Brain microvascular endothelial cell (primary cell): ENCODE measurements around the gene ZNF451.

ENCODE experiments used
- DNase-seq: peaks from one replicate; pipeline ENCODE4 v3.0.0-alpha.2; 2020
- H3K27ac ChIP-seq: fragments of 250-450 bp; sonication (Bioruptor Pico); 2 replicates; pipeline ENCODE4 v1.5.1; 2020; ENCODE audit warnings: mild to moderate bottlenecking, moderate library complexity
- H3K27me3 ChIP-seq: fragments of 250-450 bp; sonication (Bioruptor Pico); replicated peaks from 2 replicates; pipeline ENCODE4 v1.5.1; 2020; ENCODE audit warnings: mild to moderate bottlenecking
- H3K36me3 ChIP-seq: fragments of 250-450 bp; sonication (Bioruptor Pico); replicated peaks from 2 replicates; pipeline ENCODE4 v1.5.1; 2020; ENCODE audit warnings: mild to moderate bottlenecking
- H3K4me3 ChIP-seq: 2 replicates; pipeline ENCODE4 v1.5.1; 2011; ENCODE audit warnings: low read depth, mild to moderate bottlenecking, control low read depth, low read length, moderate library complexity
- in situ Hi-C: cut with HindIII; loops from 2 replicates; pipeline ENCODE4 v1.10.0; 2017; ENCODE audit warnings: low sequenced_read_pairs, low pct_ligation_motif_present
- TF ChIP-seq, protein P1 (sequence below): IDR thresholded peaks from 2 replicates; pipeline ENCODE4 v1.5.1; 2011; ENCODE audit warnings: low read depth, mild to moderate bottlenecking, moderate library complexity, low read length, control low read depth, inconsistent platforms; ENCODE audit errors: missing control alignments

ZNF451 gene

DNA sequence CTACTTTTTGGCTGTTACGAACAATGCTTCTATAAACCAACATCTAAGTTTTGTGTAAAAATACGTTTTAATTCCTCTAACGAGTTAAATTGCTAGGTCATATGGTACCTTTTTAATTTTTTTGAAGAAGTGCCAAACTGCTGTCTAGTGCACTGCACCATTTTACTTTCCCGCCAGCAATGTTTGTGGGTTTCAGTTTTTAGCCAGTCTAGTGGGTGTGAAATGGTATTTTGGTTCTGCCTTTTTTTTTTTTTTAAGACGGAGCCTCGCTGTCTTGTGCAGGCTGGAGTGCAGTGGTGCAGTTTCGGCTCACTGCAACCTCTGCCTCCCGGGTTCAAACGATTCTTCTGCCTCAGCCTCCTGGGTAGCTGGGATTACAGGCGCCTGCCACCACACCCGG lies 48.0 kb downstream of the ZNF451 start:
- DNase-seq = no peak
- no peak overlapping the region for H3K4me3 ChIP-seq
- in situ Hi-C loops = no loop called here
- TF ChIP-seq, protein P1, sequence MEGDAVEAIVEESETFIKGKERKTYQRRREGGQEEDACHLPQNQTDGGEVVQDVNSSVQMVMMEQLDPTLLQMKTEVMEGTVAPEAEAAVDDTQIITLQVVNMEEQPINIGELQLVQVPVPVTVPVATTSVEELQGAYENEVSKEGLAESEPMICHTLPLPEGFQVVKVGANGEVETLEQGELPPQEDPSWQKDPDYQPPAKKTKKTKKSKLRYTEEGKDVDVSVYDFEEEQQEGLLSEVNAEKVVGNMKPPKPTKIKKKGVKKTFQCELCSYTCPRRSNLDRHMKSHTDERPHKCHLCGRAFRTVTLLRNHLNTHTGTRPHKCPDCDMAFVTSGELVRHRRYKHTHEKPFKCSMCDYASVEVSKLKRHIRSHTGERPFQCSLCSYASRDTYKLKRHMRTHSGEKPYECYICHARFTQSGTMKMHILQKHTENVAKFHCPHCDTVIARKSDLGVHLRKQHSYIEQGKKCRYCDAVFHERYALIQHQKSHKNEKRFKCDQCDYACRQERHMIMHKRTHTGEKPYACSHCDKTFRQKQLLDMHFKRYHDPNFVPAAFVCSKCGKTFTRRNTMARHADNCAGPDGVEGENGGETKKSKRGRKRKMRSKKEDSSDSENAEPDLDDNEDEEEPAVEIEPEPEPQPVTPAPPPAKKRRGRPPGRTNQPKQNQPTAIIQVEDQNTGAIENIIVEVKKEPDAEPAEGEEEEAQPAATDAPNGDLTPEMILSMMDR = no peak
- peaks cover 22% of the 10 kb centered on the region for H3K36me3 ChIP-seq
- no peak overlapping the region for H3K27ac ChIP-seq
- H3K27me3 ChIP-seq = no peaks in the 10 kb centered on the region

DNA sequence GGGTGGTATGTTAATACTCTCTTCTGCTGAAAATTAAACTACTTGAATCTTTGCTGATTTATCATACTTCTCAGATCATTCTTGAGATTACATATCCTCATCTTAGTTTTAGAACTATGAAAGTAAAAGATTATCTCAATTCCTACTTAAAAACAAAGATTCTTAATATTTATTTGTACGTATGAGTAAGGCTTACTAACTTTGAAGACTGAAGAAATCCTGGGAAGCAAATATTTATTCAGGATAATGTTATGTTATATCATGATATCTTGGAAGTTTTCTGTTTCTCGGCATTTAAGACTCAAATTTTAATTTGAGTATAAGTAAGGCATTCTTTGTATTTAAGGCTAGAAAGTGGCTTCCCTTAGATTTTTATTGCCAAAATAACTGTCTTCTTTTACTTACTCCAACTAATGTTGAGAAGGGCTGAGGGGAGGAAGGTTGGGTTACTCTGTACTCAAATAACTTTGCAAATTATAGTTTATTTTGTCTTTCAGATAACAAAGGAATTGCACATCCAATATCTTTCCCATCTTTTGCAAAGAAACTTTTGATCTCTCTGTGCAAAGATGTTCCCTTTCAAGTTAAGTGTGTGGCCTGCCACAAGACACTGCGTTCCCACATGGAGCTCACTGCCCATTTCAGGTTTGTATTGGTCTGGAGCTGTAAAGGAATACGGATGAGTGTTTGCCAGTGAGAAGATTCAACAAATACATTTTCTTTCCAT lies 51.6 kb downstream of the ZNF451 start:
- TF ChIP-seq, protein P1 = no peak
- Histone ChIP-seq H3K36me3 (peaks cover 11% of the 10 kb centered on the region), H3K4me3 (no peak overlapping the region), H3K27me3 (no peaks in the 10 kb centered on the region), H3K27ac (no peak overlapping the region)
- in situ Hi-C loops = no loop called here
- DNase-seq = no peak

DNA sequence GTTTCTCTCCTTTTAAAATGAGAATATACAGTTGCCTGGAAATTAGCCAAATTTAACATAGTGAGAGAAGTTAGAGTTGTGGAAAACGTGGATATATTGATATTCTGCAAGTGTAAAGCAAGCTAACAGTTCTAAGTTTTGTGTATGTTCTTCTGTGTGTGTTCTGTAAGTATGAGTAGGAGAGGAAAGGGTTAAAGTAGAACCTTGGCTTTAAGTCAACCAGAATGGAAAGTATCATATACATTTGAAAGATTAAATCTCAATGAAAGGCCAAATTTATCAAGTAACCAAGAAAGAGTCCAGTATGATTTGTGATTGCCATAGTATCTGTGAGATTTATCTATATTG lies 52.2 kb downstream of the ZNF451 start:
- Histone ChIP-seq H3K27me3 (no peaks in the 10 kb centered on the region), H3K36me3 (peaks cover 7% of the 10 kb centered on the region), H3K27ac (no peak overlapping the region), H3K4me3 (no peak overlapping the region)
- TF ChIP-seq, protein P1 = no peak
- no peak for DNase-seq
- in situ Hi-C loops = no loop called here

DNA sequence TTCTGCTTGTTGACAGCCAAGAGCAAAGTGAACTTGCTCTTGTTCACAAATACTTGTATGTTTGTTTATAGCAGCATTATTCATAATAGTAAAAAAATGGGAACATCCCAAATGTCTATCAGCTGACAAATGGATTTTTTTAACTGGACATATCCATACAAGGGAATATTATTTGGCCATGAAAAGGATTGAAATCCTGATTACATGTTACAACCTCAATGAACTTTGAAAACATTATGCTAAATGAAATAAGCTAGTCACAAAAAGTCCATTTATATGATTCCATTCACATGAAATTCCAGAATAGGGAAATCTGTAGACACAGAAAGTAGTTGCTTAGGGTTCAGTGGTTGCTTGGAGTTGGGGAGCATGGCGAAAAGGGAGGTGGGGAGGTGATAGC lies 53.7 kb downstream of the ZNF451 start:
- DNase-seq = no peak
- H3K27ac ChIP-seq = no peak overlapping the region
- H3K36me3 ChIP-seq = peaks cover 8% of the 10 kb centered on the region
- TF ChIP-seq, protein P1 = no peak
- H3K4me3 ChIP-seq = no peak overlapping the region
- no peaks in the 10 kb centered on the region for H3K27me3 ChIP-seq
- in situ Hi-C loops = no loop called here

DNA sequence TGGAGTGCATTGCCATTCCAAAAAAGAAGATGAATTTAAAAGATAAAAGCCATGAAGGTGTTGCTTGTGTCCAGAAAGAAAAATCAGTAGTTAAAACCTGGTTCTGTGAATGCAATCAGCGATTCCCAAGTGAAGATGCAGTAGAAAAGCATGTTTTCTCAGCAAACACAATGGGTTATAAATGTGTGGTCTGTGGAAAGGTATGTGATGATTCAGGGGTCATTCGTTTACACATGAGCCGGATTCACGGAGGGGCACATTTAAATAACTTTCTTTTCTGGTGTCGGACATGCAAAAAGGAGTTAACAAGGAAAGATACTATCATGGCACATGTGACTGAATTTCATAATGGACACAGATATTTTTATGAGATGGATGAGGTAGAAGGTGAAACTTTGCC lies 57.4 kb downstream of the ZNF451 start:
- H3K27me3 ChIP-seq = no peaks in the 10 kb centered on the region
- peaks cover 8% of the 10 kb centered on the region for H3K36me3 ChIP-seq
- peak; percentile 53 for DNase-seq
- H3K27ac ChIP-seq = peak overlapping the region; percentile 68
- no peak overlapping the region for H3K4me3 ChIP-seq
- TF ChIP-seq, protein P1 = no peak
- in situ Hi-C loops = no loop called here
